ENCODE data around the gene CEACAM4. TPM values are rescaled to one million over a fixed set of nuclear protein-coding genes. Genes with fewer than 3 reads are reported as not detected.
"Not testable (repeated sequence)": the region's sequence is repeated elsewhere in the genome, so short reads cannot be mapped to it uniquely, and the experiment has no call there.

Gene CEACAM4
- total RNA-seq, 4 donors from 2014 or later = 0.46 to 3.3 (median 1.1) TPM

DNA sequence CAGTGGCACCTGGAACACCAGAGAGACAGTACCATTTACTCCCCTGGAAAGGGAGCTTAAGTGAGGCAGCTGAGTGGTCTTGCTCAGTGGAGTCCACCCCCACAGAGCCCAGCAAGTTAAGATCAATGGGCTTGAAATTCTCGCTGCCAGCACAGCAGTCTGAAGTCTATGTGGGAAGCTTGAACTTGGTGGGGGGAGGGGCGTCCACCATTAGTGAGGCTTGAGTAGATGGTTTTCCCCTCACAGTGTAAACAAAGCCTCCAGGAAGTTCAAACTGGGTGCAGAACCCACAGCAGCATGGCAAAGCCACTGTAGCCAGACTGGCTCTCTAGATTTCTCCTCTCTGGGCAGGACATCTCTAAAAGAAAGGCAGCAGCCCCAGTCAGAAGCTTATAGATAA, 30.3 kb upstream of the CEACAM4 start:
- intact Hi-C loops (cut with DNase I) = no loop called here
- Histone ChIP-seq H3K27me3 (peaks cover 0 to 32% (median 2%) of the 10 kb centered on the region in 4 donors), H3K9me3 (peaks cover 0 to 15% (median 10%) of the 10 kb centered on the region in 4 donors), H3K36me3 (no peaks in the 10 kb centered on the region), H3K4me1 (no peaks in the 10 kb centered on the region), H3K4me3 (no peak overlapping the region), H3K27ac (replicated peaks in 1 of 4) (no peak overlapping the region)
- DNase-seq (ENCODE audit: extremely low spot score) = no peak
- TF ChIP-seq EP300 (IDR thresholded peaks at IDR 0.05) (no peak), POLR2A (IDR thresholded peaks at IDR 0.05; ENCODE audit: low read depth) (no peak), CTCF (IDR thresholded peaks at IDR 0.05) (no peak), POLR2AphosphoS5 (IDR thresholded peaks at IDR 0.05) (no peak)
- no CpG with 5 or more reads among the region's 2 CpGs for WGBS

DNA sequence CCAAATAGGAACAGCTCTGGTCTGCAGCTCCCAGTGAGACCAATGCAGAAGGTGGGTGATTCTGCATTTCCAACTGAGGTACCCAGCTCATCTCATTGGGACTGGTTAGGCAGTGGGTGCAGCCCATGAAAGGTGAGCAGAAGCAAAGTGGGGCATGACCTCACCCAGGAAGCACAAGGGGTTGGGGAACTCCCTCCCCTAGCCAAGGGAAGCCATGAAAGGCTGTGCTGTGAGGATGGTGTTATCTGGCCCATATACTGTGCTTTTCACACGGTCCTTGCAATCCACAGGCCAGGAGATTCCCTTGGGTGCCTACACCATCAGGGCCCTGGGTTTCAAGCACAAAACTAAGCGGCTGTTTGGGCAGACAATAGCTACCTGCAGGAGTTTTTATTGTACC, 29.9 kb upstream of the CEACAM4 start:
- WGBS = 100% methylated on average over 1 of the region's 2 CpGs

GRCh38 chr19:41652250-41652649, 25.4 kb upstream of the CEACAM4 start:
- DNase-seq (ENCODE audit: extremely low spot score) = no peak
- WGBS = 45% methylated on average over 3 of the region's 5 CpGs
- intact Hi-C loops (cut with DNase I) = no loop called here
- no peaks in the 10 kb centered on the region for H3K4me1 ChIP-seq
- H3K9me3 ChIP-seq = peaks cover 0 to 15% (median 7%) of the 10 kb centered on the region in 4 donors
- TF ChIP-seq EP300 (IDR thresholded peaks at IDR 0.05) (no peak), POLR2AphosphoS5 (IDR thresholded peaks at IDR 0.05) (no peak), CTCF (IDR thresholded peaks at IDR 0.05) (no peak), POLR2A (IDR thresholded peaks at IDR 0.05; ENCODE audit: low read depth) (no peak)
- no peaks in the 10 kb centered on the region for H3K36me3 ChIP-seq
- no peak overlapping the region for H3K27ac ChIP-seq (replicated peaks in 1 of 4)
- no peak overlapping the region for H3K4me3 ChIP-seq
- H3K27me3 ChIP-seq = peaks cover 0 to 56% (median 4%) of the 10 kb centered on the region in 4 donors

More for the DNA sequence above, 29.9 kb upstream of the CEACAM4 start:
- DNase-seq (ENCODE audit: extremely low spot score); H3K4me1 ChIP-seq; H3K27ac ChIP-seq (replicated peaks in 1 of 4); H3K4me3 ChIP-seq; intact Hi-C loops (cut with DNase I); H3K36me3 ChIP-seq: not testable (repeated sequence)
- H3K27me3 ChIP-seq = peaks cover 0 to 34% (median 4%) of the 10 kb centered on the region in 4 donors
- peaks cover 0 to 15% (median 10%) of the 10 kb centered on the region in 4 donors for H3K9me3 ChIP-seq

- DNase-seq (ENCODE audit: extremely low spot score) = no peak
- H3K27ac ChIP-seq (replicated peaks in 1 of 4) = no peak overlapping the region
- no peak overlapping the region for H3K4me3 ChIP-seq
- intact Hi-C loops (cut with DNase I) = no loop called here
- TF ChIP-seq EP300 (IDR thresholded peaks at IDR 0.05) = no peak
- no peak for TF ChIP-seq POLR2A (IDR thresholded peaks at IDR 0.05; ENCODE audit: low read depth)
- TF ChIP-seq CTCF (IDR thresholded peaks at IDR 0.05) = no peak
- TF ChIP-seq POLR2AphosphoS5 (IDR thresholded peaks at IDR 0.05) = no peak
- H3K9me3 ChIP-seq = peaks cover 0 to 15% (median 7%) of the 10 kb centered on the region in 4 donors
- WGBS = 70% methylated on average over 3 of the region's 3 CpGs
- H3K36me3 ChIP-seq = no peaks in the 10 kb centered on the region
- no peaks in the 10 kb centered on the region for H3K4me1 ChIP-seq
- peaks cover 0 to 49% (median 4%) of the 10 kb centered on the region in 4 donors for H3K27me3 ChIP-seq
These were observed 23.0 kb upstream of the CEACAM4 start for GRCh38 chr19:41649827-41650226.

GRCh38 chr19:41646589-41647204, 19.8 kb upstream of the CEACAM4 start:
- DNase-seq (ENCODE audit: extremely low spot score) = no peak
- H3K27me3 ChIP-seq = peaks cover 0 to 35% (median 0%) of the 10 kb centered on the region in 4 donors
- H3K4me1 ChIP-seq = no peaks in the 10 kb centered on the region
- no peak overlapping the region for H3K27ac ChIP-seq (replicated peaks in 1 of 4)
- H3K9me3 ChIP-seq = no peaks in the 10 kb centered on the region
- peak in 2 of 3 experiments; percentile 22 to 24 for TF ChIP-seq CTCF (IDR thresholded peaks at IDR 0.05)
- TF ChIP-seq POLR2A (IDR thresholded peaks at IDR 0.05; ENCODE audit: low read depth) = no peak
- no peak for TF ChIP-seq EP300 (IDR thresholded peaks at IDR 0.05)
- H3K4me3 ChIP-seq = no peak overlapping the region
- intact Hi-C loops (cut with DNase I) = no loop called here
- H3K36me3 ChIP-seq = no peaks in the 10 kb centered on the region
- 46% methylated on average over 14 of the region's 14 CpGs for WGBS

Data from esophagus muscularis mucosa (tissue), 4 donors.